HUES6 (cell line): ENCODE measurements around the gene SLC9A8.

Experiments
- H3K27ac ChIP-seq: 2 replicates; pipeline ENCODE4 v1.7.0; 2013; ENCODE audit warnings: low read depth, mild to moderate bottlenecking, low read length, inconsistent platforms
- H3K27me3 ChIP-seq: 2 replicates; pipeline ENCODE4 v1.6.1; 2013; ENCODE audit warnings: low read length; ENCODE audit not compliant: control insufficient read depth, insufficient read depth
- H3K36me3 ChIP-seq: 2 replicates; pipeline ENCODE4 v1.6.1; 2013; ENCODE audit warnings: low read length; ENCODE audit not compliant: control insufficient read depth, insufficient read depth
- H3K4me1 ChIP-seq: 2 replicates; pipeline ENCODE4 v1.6.1; 2013; ENCODE audit warnings: low read length; ENCODE audit not compliant: control insufficient read depth, insufficient read depth
- H3K4me3 ChIP-seq: 2 replicates; pipeline ENCODE4 v1.5.1; 2013; ENCODE audit warnings: low read depth, low read length
- H3K9ac ChIP-seq: one replicate; pipeline ENCODE4 v1.6.1; 2013; ENCODE audit warnings: mild to moderate bottlenecking, low read length
- H3K9me3 ChIP-seq: 2 replicates; pipeline ENCODE4 v1.6.1; 2013; ENCODE audit warnings: low read depth, low read length; ENCODE audit not compliant: control insufficient read depth, insufficient read depth

Gene SLC9A8

GRCh38 chr20:49787371-49788357 is 25.0 kb upstream of the SLC9A8 start:
- Histone ChIP-seq H3K27me3 (no peaks in the 10 kb centered on the region), H3K4me1 (no peaks in the 10 kb centered on the region), H3K9ac (no peak overlapping the region), H3K9me3 (no peaks in the 10 kb centered on the region), H3K4me3 (no peak overlapping the region), H3K27ac (no peak overlapping the region), H3K36me3 (no peaks in the 10 kb centered on the region)

- Histone ChIP-seq H3K9ac (no peak overlapping the region), H3K36me3 (no peaks in the 10 kb centered on the region), H3K27ac (no peak overlapping the region), H3K9me3 (no peaks in the 10 kb centered on the region), H3K4me1 (no peaks in the 10 kb centered on the region), H3K4me3 (no peak overlapping the region), H3K27me3 (no peaks in the 10 kb centered on the region)
These were observed 22.4 kb upstream of the SLC9A8 start for GRCh38 chr20:49790077-49790798.

- no peaks in the 10 kb centered on the region for H3K4me1 ChIP-seq
- no peak overlapping the region for H3K27ac ChIP-seq
- H3K9me3 ChIP-seq, result no peaks in the 10 kb centered on the region
- no peak overlapping the region for H3K9ac ChIP-seq
- H3K4me3 ChIP-seq, result no peak overlapping the region
- H3K27me3 ChIP-seq, result no peaks in the 10 kb centered on the region
- no peaks in the 10 kb centered on the region for H3K36me3 ChIP-seq
These were observed 21.5 kb upstream of the SLC9A8 start for GRCh38 chr20:49791165-49791564.

GRCh38 chr20:49792006-49792405 is 20.6 kb upstream of the SLC9A8 start:
- H3K27ac ChIP-seq, result no peak overlapping the region
- no peaks in the 10 kb centered on the region for H3K27me3 ChIP-seq
- no peaks in the 10 kb centered on the region for H3K4me1 ChIP-seq
- no peak overlapping the region for H3K4me3 ChIP-seq
- H3K9ac ChIP-seq, result no peak overlapping the region
- H3K9me3 ChIP-seq, result no peaks in the 10 kb centered on the region
- no peaks in the 10 kb centered on the region for H3K36me3 ChIP-seq

- no peaks in the 10 kb centered on the region for H3K27me3 ChIP-seq
- H3K36me3 ChIP-seq, result no peaks in the 10 kb centered on the region
- no peak overlapping the region for H3K4me3 ChIP-seq
- no peak overlapping the region for H3K27ac ChIP-seq
- no peaks in the 10 kb centered on the region for H3K9me3 ChIP-seq
- no peaks in the 10 kb centered on the region for H3K4me1 ChIP-seq
- H3K9ac ChIP-seq, result no peak overlapping the region
These were observed 20.0 kb upstream of the SLC9A8 start for GRCh38 chr20:49792611-49793010.

- Histone ChIP-seq H3K9ac (no peak overlapping the region), H3K27ac (no peak overlapping the region), H3K9me3 (no peaks in the 10 kb centered on the region)
These were observed 18.1 kb upstream of the SLC9A8 start for GRCh38 chr20:49794336-49795134.

GRCh38 chr20:49795135-49795424 is 17.5 kb upstream of the SLC9A8 start:
- Histone ChIP-seq H3K4me3 (no peak overlapping the region), H3K4me1 (no peaks in the 10 kb centered on the region), H3K27me3 (no peaks in the 10 kb centered on the region)

More at GRCh38 chr20:49794336-49795134, 18.1 kb upstream of the SLC9A8 start:
- H3K4me1 ChIP-seq, result no peaks in the 10 kb centered on the region
- no peaks in the 10 kb centered on the region for H3K27me3 ChIP-seq
- no peak overlapping the region for H3K4me3 ChIP-seq
- no peaks in the 10 kb centered on the region for H3K36me3 ChIP-seq

GRCh38 chr20:49796600-49797343 is 15.9 kb upstream of the SLC9A8 start:
- H3K4me1 ChIP-seq, result no peaks in the 10 kb centered on the region
- H3K27me3 ChIP-seq, result no peaks in the 10 kb centered on the region

More at GRCh38 chr20:49795135-49795424, 17.5 kb upstream of the SLC9A8 start:
- no peaks in the 10 kb centered on the region for H3K9me3 ChIP-seq
- no peaks in the 10 kb centered on the region for H3K36me3 ChIP-seq
- no peak overlapping the region for H3K9ac ChIP-seq
- H3K27ac ChIP-seq, result no peak overlapping the region

GRCh38 chr20:49797344-49797615 is 15.3 kb upstream of the SLC9A8 start:
- H3K27ac ChIP-seq, result no peak overlapping the region
- H3K4me1 ChIP-seq, result no peaks in the 10 kb centered on the region
- no peak overlapping the region for H3K9ac ChIP-seq
- H3K27me3 ChIP-seq, result no peaks in the 10 kb centered on the region
- no peaks in the 10 kb centered on the region for H3K36me3 ChIP-seq
- H3K4me3 ChIP-seq, result no peak overlapping the region
- no peaks in the 10 kb centered on the region for H3K9me3 ChIP-seq

More at GRCh38 chr20:49796600-49797343, 15.9 kb upstream of the SLC9A8 start:
- no peak overlapping the region for H3K9ac ChIP-seq
- H3K9me3 ChIP-seq, result no peaks in the 10 kb centered on the region
- H3K36me3 ChIP-seq, result no peaks in the 10 kb centered on the region
- no peak overlapping the region for H3K27ac ChIP-seq
- no peak overlapping the region for H3K4me3 ChIP-seq

- no peaks in the 10 kb centered on the region for H3K4me1 ChIP-seq
- H3K27me3 ChIP-seq, result no peaks in the 10 kb centered on the region
- no peaks in the 10 kb centered on the region for H3K9me3 ChIP-seq
- no peak overlapping the region for H3K4me3 ChIP-seq
- no peaks in the 10 kb centered on the region for H3K36me3 ChIP-seq
- no peak overlapping the region for H3K9ac ChIP-seq
- H3K27ac ChIP-seq, result no peak overlapping the region
These were observed 13.9 kb upstream of the SLC9A8 start for GRCh38 chr20:49798718-49799117.
